GM12875 (cell line): ENCODE measurements around the gene PTRH2.
"Not testable (repeated sequence)": the region's sequence is repeated elsewhere in the genome, so short reads cannot be mapped to it uniquely, and the experiment has no call there.

Experiments used
- H3K4me3 ChIP-seq: one replicate; pipeline ENCODE4 v1.5.1; 2011; ENCODE audit warnings: low read depth, low read length, control low read depth
- TF ChIP-seq, protein P1 (sequence below): IDR thresholded peaks from 2 replicates; pipeline ENCODE4 v1.5.1; 2011; ENCODE audit warnings: low read depth, mild to moderate bottlenecking, control low read depth, inconsistent platforms, low read length, moderate library complexity, borderline replicate concordance; ENCODE audit not compliant: insufficient read depth

The PTRH2 gene

DNA sequence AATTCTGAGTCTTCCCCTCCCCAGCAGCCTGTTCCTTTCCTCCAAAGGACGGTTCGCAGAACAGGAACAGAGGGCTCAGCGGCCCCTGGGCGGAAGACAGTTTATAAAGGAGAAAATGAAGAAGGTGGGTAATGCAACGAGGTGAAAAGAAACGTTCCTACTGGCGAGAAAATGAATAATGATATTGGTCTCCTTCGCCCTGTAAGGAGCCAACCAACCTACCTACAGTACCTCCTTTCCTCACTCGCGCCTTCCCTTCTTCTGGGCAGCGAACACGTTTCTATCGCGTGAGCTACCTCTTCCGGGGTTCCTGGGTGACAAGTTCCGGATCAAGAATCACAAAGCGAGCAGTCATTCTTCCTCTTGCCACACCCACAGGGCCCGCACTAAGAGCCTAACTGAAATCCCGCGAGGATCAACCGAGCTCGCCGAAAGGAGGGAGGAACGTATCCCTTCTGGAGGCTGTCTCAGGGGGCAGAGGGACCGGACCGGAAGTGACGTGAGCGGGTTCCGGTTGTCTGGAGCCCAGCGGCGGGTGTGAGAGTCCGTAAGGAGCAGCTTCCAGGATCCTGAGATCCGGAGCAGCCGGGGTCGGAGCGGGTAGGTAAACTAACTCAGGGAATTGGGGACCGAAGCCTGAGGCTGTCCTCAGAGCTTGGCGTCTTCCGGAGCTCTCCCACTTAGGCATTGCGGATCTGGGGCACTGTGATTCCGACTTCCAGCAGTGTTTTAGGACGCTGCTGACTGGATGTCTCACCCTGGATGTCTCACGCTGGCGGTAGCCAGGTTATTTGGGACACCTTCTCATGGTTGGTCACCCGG is at the start of gene PTRH2, which contains the start of gene VMP1:
Gene PTRH2 (minus strand): TSS at position 282 of the 822 bp plus-strand sequence. CDS start 9,452 bp downstream, outside the sequence.
Gene VMP1 (plus strand): TSS at position 506 of the 822 bp plus-strand sequence. CDS start 23,793 bp downstream, outside the sequence.
- TF ChIP-seq, protein P1, sequence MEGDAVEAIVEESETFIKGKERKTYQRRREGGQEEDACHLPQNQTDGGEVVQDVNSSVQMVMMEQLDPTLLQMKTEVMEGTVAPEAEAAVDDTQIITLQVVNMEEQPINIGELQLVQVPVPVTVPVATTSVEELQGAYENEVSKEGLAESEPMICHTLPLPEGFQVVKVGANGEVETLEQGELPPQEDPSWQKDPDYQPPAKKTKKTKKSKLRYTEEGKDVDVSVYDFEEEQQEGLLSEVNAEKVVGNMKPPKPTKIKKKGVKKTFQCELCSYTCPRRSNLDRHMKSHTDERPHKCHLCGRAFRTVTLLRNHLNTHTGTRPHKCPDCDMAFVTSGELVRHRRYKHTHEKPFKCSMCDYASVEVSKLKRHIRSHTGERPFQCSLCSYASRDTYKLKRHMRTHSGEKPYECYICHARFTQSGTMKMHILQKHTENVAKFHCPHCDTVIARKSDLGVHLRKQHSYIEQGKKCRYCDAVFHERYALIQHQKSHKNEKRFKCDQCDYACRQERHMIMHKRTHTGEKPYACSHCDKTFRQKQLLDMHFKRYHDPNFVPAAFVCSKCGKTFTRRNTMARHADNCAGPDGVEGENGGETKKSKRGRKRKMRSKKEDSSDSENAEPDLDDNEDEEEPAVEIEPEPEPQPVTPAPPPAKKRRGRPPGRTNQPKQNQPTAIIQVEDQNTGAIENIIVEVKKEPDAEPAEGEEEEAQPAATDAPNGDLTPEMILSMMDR, result no peak
- H3K4me3 ChIP-seq, result peak within 1 kb of the TSS; percentile 79

DNA sequence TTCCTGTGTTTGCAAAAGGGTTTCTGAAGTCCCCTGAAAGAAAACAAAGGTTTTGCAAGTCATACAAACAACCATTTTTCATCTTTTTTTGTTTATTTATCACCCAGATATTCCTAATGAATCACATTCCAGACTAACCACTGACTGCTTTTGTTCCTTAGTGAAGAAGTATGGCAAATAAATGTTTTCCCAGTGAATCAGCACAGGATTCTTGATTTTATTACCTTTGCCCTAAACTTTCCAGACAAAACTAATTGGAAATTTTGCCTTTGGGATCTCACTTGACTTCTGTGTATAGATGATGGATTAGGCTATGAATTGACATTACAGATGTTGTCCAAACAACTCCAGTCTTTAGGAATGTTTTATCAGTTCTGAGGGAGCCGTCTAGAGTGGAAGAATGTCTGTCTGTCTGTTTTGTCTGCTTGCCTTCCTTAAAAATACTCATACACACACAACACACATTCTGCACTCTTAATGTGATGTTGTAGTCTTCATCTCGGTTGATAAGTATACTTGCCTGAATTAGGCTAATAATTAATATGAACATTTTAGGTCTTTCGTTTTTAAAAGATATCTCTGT is 49.1 kb upstream of the PTRH2 start:
- no peak overlapping the region for H3K4me3 ChIP-seq
- TF ChIP-seq, protein P1, result no peak

DNA sequence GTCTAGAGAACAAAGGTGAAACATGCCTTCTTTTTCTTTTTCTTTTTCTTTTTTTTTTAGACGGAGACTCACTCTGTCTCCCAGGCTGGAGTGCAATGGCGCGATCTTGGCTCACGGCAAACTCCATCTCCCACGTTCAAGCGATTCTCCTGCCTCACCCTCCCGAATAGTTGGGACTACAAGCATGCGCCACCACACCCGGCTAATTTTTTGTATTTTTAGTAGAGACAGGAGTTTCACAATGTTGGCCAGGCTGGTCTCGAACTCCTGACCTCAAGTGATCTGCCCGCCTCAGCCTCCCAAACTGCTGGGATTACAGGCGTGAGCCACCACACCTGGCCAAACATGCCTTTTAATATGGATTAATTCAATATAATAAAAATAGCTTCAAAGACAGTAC is 47.8 kb upstream of the PTRH2 start:
- H3K4me3 ChIP-seq, result not testable (repeated sequence)

DNA sequence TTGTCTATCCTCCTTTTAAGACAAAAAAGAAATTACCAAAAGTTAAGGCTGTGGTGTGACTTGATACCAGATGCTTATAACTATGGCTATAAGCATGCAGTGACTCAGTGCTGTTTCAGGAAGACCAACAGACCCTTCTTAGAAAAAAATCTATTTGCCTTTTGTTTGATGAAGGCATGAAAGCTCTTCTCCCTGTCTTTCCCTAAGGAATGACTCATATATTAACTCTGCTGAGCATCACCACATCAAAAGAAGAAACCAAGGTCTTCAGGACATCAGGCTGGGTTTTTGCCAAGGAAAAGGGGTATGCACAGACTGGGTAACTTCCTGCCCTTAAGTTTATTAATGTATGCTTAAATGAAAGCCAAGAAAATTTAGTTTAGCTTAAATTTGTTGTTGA is 47.3 kb upstream of the PTRH2 start:
- TF ChIP-seq, protein P1, result no peak

DNA sequence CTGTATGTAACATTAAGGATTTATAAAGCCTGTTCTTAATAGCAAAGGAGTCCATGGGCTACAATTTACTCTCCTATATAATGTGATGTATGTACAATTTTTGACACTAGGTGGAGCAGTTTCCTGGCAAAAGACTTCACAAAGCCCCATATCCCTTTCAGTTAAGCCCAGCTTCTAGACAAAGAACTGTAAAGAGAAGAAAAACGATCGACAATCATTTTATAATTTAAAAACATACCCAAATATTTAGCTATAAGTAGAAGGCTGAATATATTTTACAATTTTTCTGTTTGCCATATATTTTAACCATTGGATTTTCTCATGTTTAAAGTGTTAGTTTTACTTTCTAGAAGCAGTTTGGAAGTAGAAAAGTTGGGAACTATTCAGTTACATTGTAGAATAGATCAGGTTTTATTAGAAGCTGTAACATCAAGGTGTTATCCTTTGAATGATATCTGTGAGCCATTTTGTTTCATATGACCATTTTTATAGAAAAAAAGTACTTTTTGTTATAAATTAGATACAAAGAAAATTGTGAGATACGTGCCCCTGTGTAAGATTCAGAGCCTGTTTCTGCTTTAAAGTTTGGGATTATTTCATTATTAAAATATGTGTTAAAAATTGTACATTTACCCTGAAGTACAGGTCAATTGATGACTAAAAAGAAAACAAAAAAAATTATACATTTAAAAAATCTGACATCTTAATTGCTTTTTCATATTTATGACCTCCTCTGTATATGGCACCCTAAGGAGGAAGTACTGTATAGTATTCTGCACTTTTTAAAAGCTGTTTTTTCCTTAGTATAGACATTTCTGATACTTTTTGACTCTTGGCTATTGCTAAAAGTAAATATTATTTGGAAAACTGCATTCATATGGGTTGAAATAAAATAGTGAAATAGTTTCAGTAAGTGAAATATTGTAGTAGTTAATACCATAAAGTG is 46.6 kb upstream of the PTRH2 start:
- H3K4me3 ChIP-seq, result no peak overlapping the region
- TF ChIP-seq, protein P1, result peak; percentile 22; the same call in 1 of the 2 replicates

More for the DNA sequence above, 47.3 kb upstream of the PTRH2 start:
- no peak overlapping the region for H3K4me3 ChIP-seq

DNA sequence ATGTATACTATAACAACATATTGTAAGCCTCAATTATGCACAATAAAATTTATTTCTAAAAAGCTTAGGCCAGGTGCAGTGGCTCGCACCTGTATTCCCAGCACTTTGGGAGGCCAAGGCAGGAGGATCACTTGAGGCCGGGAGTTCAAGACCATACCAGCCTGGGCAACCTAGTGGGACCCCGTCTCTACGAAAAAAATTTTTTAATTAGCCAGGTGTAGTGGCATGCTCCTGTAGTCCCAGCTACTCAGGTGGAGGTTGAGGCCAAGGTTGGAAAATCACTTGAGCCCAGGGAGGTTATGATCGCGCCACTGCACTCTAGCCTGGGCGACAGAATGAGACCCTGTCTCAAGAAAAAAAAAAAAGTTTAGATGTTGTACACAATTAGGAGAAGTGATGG is 45.7 kb upstream of the PTRH2 start:
- TF ChIP-seq, protein P1, result no peak

DNA sequence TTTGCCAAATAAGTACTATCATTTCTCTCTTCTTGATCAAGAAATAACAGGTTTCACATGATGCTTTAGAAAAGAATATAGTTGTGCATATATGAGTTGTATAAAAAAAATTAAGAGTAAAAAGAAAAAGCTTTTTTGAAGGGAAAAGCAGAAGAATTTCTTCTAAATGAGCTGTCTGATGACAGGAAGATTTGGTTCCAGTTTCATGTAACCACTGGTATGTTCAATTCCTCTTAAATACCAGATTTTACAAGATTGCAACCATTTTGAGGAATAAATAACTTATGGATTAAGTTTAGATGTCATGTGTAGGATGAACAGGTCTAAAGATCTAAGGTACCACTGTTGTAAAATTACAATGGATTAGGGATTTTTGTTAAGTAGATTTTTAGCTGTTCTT is 45.2 kb upstream of the PTRH2 start:
- TF ChIP-seq, protein P1, result no peak
- H3K4me3 ChIP-seq, result no peak overlapping the region

More for the DNA sequence above, 45.7 kb upstream of the PTRH2 start:
- H3K4me3 ChIP-seq, result no peak overlapping the region
